HL-60 (cell line): ENCODE data around the gene CAMKMT.

Source experiments
- CTCF ChIP-seq: IDR thresholded peaks from one replicate; pipeline ENCODE4 v1.5.1; 2011; ENCODE audit warnings: low read length, control low read depth, inconsistent platforms; ENCODE audit not compliant: insufficient read depth
- POLR2AphosphoS5 ChIP-seq: IDR thresholded peaks from 2 replicates; pipeline ENCODE4 v1.6.1; 2012; ENCODE audit warnings: low read depth

DNA sequence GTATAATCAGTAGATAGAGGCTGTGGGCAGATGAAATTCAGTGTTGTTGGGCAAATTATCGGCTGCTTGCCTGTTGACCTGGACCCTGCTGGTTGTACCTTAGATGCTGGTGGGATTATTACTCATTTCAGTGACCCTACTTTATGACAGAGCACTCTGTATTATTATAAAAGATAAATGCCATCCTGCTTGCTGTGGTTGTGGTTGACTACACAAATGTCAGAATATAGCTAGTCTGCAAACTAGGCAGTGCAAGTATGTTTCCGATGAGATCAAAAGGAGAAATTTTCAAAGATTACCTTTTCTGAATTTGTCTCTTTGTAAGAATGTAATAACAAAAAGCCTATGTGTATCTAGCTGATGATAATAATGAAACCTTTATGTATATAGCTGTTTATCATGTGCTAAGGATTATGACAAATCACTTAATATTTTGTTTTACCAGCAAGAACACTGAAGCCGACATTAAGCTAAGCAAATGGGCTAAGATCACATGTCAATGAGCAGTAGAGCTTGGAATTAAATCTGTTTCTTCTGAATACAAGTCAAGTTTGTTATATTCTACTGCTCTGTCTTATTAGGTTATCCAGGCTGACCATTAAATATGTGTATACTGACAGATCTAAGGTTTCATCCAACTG, 219.2 kb downstream of the CAMKMT start:
- no peak for TF ChIP-seq CTCF
- TF ChIP-seq POLR2AphosphoS5: no peak
